Heart right ventricle (tissue), 16 donors: ENCODE data around the gene LRRC15. TPM values are rescaled to one million over a fixed set of nuclear protein-coding genes. Genes with fewer than 3 reads are reported as not detected.

Experiments used
- ATAC-seq, 8 donors: fragments of 200-7000 bp; cut with Tn5 transposase; one replicate each; pipeline ENCODE4 v1.9.1; 2020; ENCODE audit warnings: mild to moderate bottlenecking in 8 of 8, moderate library complexity in 8 of 8, moderate number of reproducible peaks in 1 of 8
- DNase-seq, 2 donors: peaks; one replicate each; pipeline ENCODE4 v3.0.0-alpha.2; 2020
- H3K27ac ChIP-seq, 10 donors: fragments of 200-600 bp; sonication (generic) in 2 of 10; one replicate each; pipeline versions ENCODE4 v1.5.0 to v1.8.0; 2020 to 2022; ENCODE audit warnings: mild to moderate bottlenecking in 3 of 10
- H3K27me3 ChIP-seq, 7 donors: fragments of 200-600 bp; one replicate each; pipeline ENCODE4 v1.8.0; 2021 to 2022; ENCODE audit warnings: mild to moderate bottlenecking in 2 of 7
- H3K36me3 ChIP-seq, 9 donors: fragments of 200-600 bp; sonication (generic) in 1 of 9; one replicate each; pipeline versions ENCODE4 v1.5.0 to v1.8.0; 2020 to 2022; ENCODE audit warnings: mild to moderate bottlenecking in 2 of 9
- H3K4me1 ChIP-seq, 9 donors: fragments of 200-600 bp; sonication (generic) in 1 of 9; one replicate each; pipeline versions ENCODE4 v1.5.0 to v1.8.0; 2020 to 2022; ENCODE audit warnings: mild to moderate bottlenecking in 4 of 9
- H3K4me3 ChIP-seq, 10 donors: fragments of 200-600 bp; sonication (generic) in 2 of 10; one replicate each; pipeline versions ENCODE4 v1.5.0 to v1.8.0; 2020 to 2022; ENCODE audit warnings: mild to moderate bottlenecking in 7 of 10, moderate library complexity in 2 of 10
- H3K9me3 ChIP-seq, 11 donors: fragments of 200-600 bp in 10 of 11; sonication (generic) in 2 of 11; one replicate each; pipeline versions ENCODE4 v1.5.0 to v1.8.0; 2013 to 2022; ENCODE audit warnings: mild to moderate bottlenecking in 2 of 11, control low read depth in 1 of 11, moderate library complexity in 1 of 11
- CTCF ChIP-seq, 9 donors: fragments of 200-600 bp; sonication (generic) in 2 of 9; IDR thresholded peaks; one replicate each; pipeline versions ENCODE4 v1.5.0 to v1.8.0; 2021 to 2022; ENCODE audit warnings: antibody characterized with exemption in 9 of 9, mild to moderate bottlenecking in 5 of 9, moderate library complexity in 1 of 9
- WGBS, 2 donors: extraction: QIAGEN DNeasy Blood & Tissue Kit; methylation state at CpG; one replicate each; pipeline ENCODE4 v1.1.7; 2013; ENCODE audit warnings: inconsistent platforms in 1 of 2; 5-methylcytosine and 5-hydroxymethylcytosine counted together
- intact Hi-C, 10 donors: fragments of 100-400 bp; cut with DNase I; formaldehyde crosslinking; loops; one replicate each; pipeline versions ENCODE4 v1.11.1 to v1.14.2; 2022
- polyA plus RNA-seq, 2 donors: library from polyadenylated mRNA; stranded (reverse); fragments of 200-250 nt; gene quantifications; one replicate each; pipeline ENCODE4 v1.2.3, GENCODE V29; 2013
- total RNA-seq, 10 donors: library from RNA; stranded (reverse); fragmentation: NEBNext Ultra II Directional in 3 of 10; extraction: Animal tissue kit (Norgen Biotek cat#: 25700) in 3 of 10; gene quantifications; one replicate each; pipeline versions ENCODE4 v1.2.1 to v1.2.4, GENCODE V29; 2021 to 2023
- donor health status: Arrhythmogenic right ventricular cardiomyopathy.
- donor health status: ischemic (EF 13 %, LVEDD 7.1; RV severe dilation, severe dysfunction).
- donor health status: healthy with polysubstance abuse.
- donor health status: DM: no; HTN: yes; CAD: no.
- donor health status: DM: no; HTN: no; CAD: no.
- donor health status: ischemic (EF 25% LVEDD 6.9; RV normal size, moderate dysfunction).
- donor health status: ischemic (EF 25% LVEDD 5.7; RV mildly dilated, moderate dysfunction).
- donor health status: healthy.
- donor health status: DM: yes; HTN: yes; CAD: no.
- donor health status: Ischemic cardiomyopathy.
- donor health status: ischemic (EF 35%, LVEDD 5.7; RV mildly dilated, moderate dysfunction).
- donor health status: nonischemic (EF 11% LVEDD 7.7; RV severe dilation, severe dysfunction).
- donor health status: DM: yes; HTN: yes; CAD: no.
- donor health status: PGD.
- donor health status: ischemic (EF 29% LVEDD 5.4; RV normal size, mild dysfunction).
- donor health status: nonischemic (EF 23%, LVEDD 6.1; RV moderate dilation, normal function).

The LRRC15 gene
- total and polyA plus RNA-seq, 12 donors, result 0.05 to 0.81 (median 0.21) TPM; not detected in 1

- ATAC-seq, result no peak
- H3K4me1 ChIP-seq, result no peaks in the 10 kb centered on the region
- H3K27ac ChIP-seq, result no peak overlapping the region
- no peaks in the 10 kb centered on the region for H3K36me3 ChIP-seq
- TF ChIP-seq CTCF (IDR thresholded peaks at IDR 0.05), result no peak
- DNase-seq, result no peak
- intact Hi-C loops, result no loop called here
- H3K4me3 ChIP-seq, result no peak overlapping the region
- peaks cover 0 to 24% (median 20%) of the 10 kb centered on the region in 7 donors for H3K27me3 ChIP-seq
- 94 to 95% methylated on average over 8 of the region's 8 CpGs for WGBS, 2 donors
- peaks cover 0 to 17% (median 5%) of the 10 kb centered on the region in 11 donors for H3K9me3 ChIP-seq
Measured at GRCh38 chr3:194389269-194389668, 19.7 kb upstream of the LRRC15 start.

GRCh38 chr3:194387926-194388418, 18.4 kb upstream of the LRRC15 start:
- ATAC-seq (no peak), DNase-seq (no peak)
- Histone ChIP-seq H3K9me3 (peaks cover 0 to 17% (median 5%) of the 10 kb centered on the region in 11 donors), H3K36me3 (no peaks in the 10 kb centered on the region), H3K4me1 (no peaks in the 10 kb centered on the region), H3K27ac (no peak overlapping the region), H3K4me3 (no peak overlapping the region), H3K27me3 (peaks cover 0 to 31% (median 16%) of the 10 kb centered on the region in 7 donors)
- TF ChIP-seq CTCF (IDR thresholded peaks at IDR 0.05), result no peak
- intact Hi-C loops, result no loop called here
- 96% methylated on average over 8 of the region's 8 CpGs for WGBS, 2 donors

GRCh38 chr3:194387276-194387675, 17.7 kb upstream of the LRRC15 start:
- peaks cover 0 to 31% (median 16%) of the 10 kb centered on the region in 7 donors for H3K27me3 ChIP-seq
- no peak overlapping the region for H3K4me3 ChIP-seq
- DNase-seq (no peak), ATAC-seq (no peak)
- intact Hi-C loops, result no loop called here
- H3K9me3 ChIP-seq, result peaks cover 0 to 17% (median 5%) of the 10 kb centered on the region in 11 donors
- H3K4me1 ChIP-seq, result no peaks in the 10 kb centered on the region
- H3K27ac ChIP-seq, result no peak overlapping the region
- no peaks in the 10 kb centered on the region for H3K36me3 ChIP-seq
- TF ChIP-seq CTCF (IDR thresholded peaks at IDR 0.05), result no peak
- 97 to 98% methylated on average over 6 of the region's 6 CpGs for WGBS, 2 donors

GRCh38 chr3:194386648-194387047, 17.1 kb upstream of the LRRC15 start:
- ATAC-seq (no peak), DNase-seq (no peak)
- H3K4me3 ChIP-seq, result no peak overlapping the region
- H3K36me3 ChIP-seq, result no peaks in the 10 kb centered on the region
- no peak for TF ChIP-seq CTCF (IDR thresholded peaks at IDR 0.05)
- peaks cover 0 to 17% (median 5%) of the 10 kb centered on the region in 11 donors for H3K9me3 ChIP-seq
- no peak overlapping the region for H3K27ac ChIP-seq
- H3K27me3 ChIP-seq, result peaks cover 0 to 31% (median 16%) of the 10 kb centered on the region in 7 donors
- 66 to 75% methylated on average over 7 of the region's 7 CpGs for WGBS, 2 donors
- intact Hi-C loops, result no loop called here
- no peaks in the 10 kb centered on the region for H3K4me1 ChIP-seq
